ENCODE results near the gene RRAS.

The RRAS gene

GRCh38 chr19:49595819-49596404 is 44.0 kb downstream of the RRAS start:
- no peak for DNase-seq

GRCh38 chr19:49594993-49595818 is 44.7 kb downstream of the RRAS start:
- DNase-seq: no peak

GRCh38 chr19:49594157-49594992 is 45.6 kb downstream of the RRAS start:
- DNase-seq: no peak

- DNase-seq: peak; percentile 66
Observed at GRCh38 chr19:49593233-49594113, 46.5 kb downstream of the RRAS start.

- no peak for DNase-seq
Observed at GRCh38 chr19:49592486-49593232, 47.3 kb downstream of the RRAS start.

- peak; percentile 85 for DNase-seq
Observed at GRCh38 chr19:49591731-49592485, 48.0 kb downstream of the RRAS start.

GRCh38 chr19:49590971-49591730 is 48.8 kb downstream of the RRAS start, which contains the start of gene PRR12:
Gene PRR12, plus strand, starts transcription at chr19:49591182. Its CDS starts 473 bp downstream, at chr19:49591655.
- DNase-seq: peak; percentile 63

GRCh38 chr19:49590071-49590970 is 49.6 kb downstream of the RRAS start:
- peak; percentile 85 for DNase-seq

GRCh38 chr19:49589502-49589905 is 50.4 kb downstream of the RRAS start:
- DNase-seq: peak; percentile 38

GRCh38 chr19:49588365-49589122 is 51.4 kb downstream of the RRAS start:
- no peak for DNase-seq

GRCh38 chr19:49587227-49587626 is 52.7 kb downstream of the RRAS start:
- no peak for DNase-seq

Measured in right kidney (tissue), 1 donor.